ENCODE data around the gene STIMATE.

The STIMATE gene

GRCh38 chr3:52822363-52822762 is 75.0 kb downstream of the STIMATE start:
- Histone ChIP-seq H3K36me3 (ENCODE audit: low read depth) (no peaks in the 10 kb centered on the region), H3K4me1 (ENCODE audit: insufficient read depth, poor library complexity, severe bottlenecking) (no peaks in the 10 kb centered on the region), H3K4me3 (ENCODE audit: severe bottlenecking) (no peak overlapping the region), H3K27ac (ENCODE audit: poor library complexity, severe bottlenecking) (no peak overlapping the region), H3K9me3 (ENCODE audit: severe bottlenecking) (no peaks in the 10 kb centered on the region), H3K27me3 (ENCODE audit: insufficient read depth, poor library complexity, severe bottlenecking) (no peaks in the 10 kb centered on the region)
- no peak for TF ChIP-seq CTCF (IDR thresholded peaks at IDR 0.05; ENCODE audit: poor library complexity, severe bottlenecking)
- ATAC-seq (ENCODE audit: low read depth) (no peak), DNase-seq (ENCODE audit: low spot score) (no peak)

GRCh38 chr3:52820736-52821135 is 76.6 kb downstream of the STIMATE start:
- peak; percentile 34 for TF ChIP-seq CTCF (IDR thresholded peaks at IDR 0.05; ENCODE audit: poor library complexity, severe bottlenecking)
- DNase-seq (ENCODE audit: low spot score) (no peak), ATAC-seq (ENCODE audit: low read depth) (no peak)
- no peaks in the 10 kb centered on the region for H3K36me3 ChIP-seq (ENCODE audit: low read depth)
- H3K4me3 ChIP-seq (ENCODE audit: severe bottlenecking), result no peak overlapping the region
- H3K4me1 ChIP-seq (ENCODE audit: insufficient read depth, poor library complexity, severe bottlenecking), result no peaks in the 10 kb centered on the region
- no peak overlapping the region for H3K27ac ChIP-seq (ENCODE audit: poor library complexity, severe bottlenecking)
- no peaks in the 10 kb centered on the region for H3K27me3 ChIP-seq (ENCODE audit: insufficient read depth, poor library complexity, severe bottlenecking)
- no peaks in the 10 kb centered on the region for H3K9me3 ChIP-seq (ENCODE audit: severe bottlenecking)

- Histone ChIP-seq H3K27ac (ENCODE audit: poor library complexity, severe bottlenecking) (no peak overlapping the region), H3K27me3 (ENCODE audit: insufficient read depth, poor library complexity, severe bottlenecking) (no peaks in the 10 kb centered on the region), H3K9me3 (ENCODE audit: severe bottlenecking) (no peaks in the 10 kb centered on the region), H3K4me1 (ENCODE audit: insufficient read depth, poor library complexity, severe bottlenecking) (no peaks in the 10 kb centered on the region), H3K36me3 (ENCODE audit: low read depth) (no peaks in the 10 kb centered on the region), H3K4me3 (ENCODE audit: severe bottlenecking) (no peak overlapping the region)
- DNase-seq (ENCODE audit: low spot score) (no peak), ATAC-seq (ENCODE audit: low read depth) (no peak)
- TF ChIP-seq CTCF (IDR thresholded peaks at IDR 0.05; ENCODE audit: poor library complexity, severe bottlenecking), result no peak
These were observed 77.4 kb downstream of the STIMATE start for GRCh38 chr3:52819936-52820335.

GRCh38 chr3:52817860-52818259 is 79.5 kb downstream of the STIMATE start:
- no peaks in the 10 kb centered on the region for H3K9me3 ChIP-seq (ENCODE audit: severe bottlenecking)
- H3K4me3 ChIP-seq (ENCODE audit: severe bottlenecking), result no peak overlapping the region
- DNase-seq (ENCODE audit: low spot score), result no peak
- no peaks in the 10 kb centered on the region for H3K27me3 ChIP-seq (ENCODE audit: insufficient read depth, poor library complexity, severe bottlenecking)
- no peak overlapping the region for H3K27ac ChIP-seq (ENCODE audit: poor library complexity, severe bottlenecking)
- no peak for ATAC-seq (ENCODE audit: low read depth)
- H3K36me3 ChIP-seq (ENCODE audit: low read depth), result no peaks in the 10 kb centered on the region
- TF ChIP-seq CTCF (IDR thresholded peaks at IDR 0.05; ENCODE audit: poor library complexity, severe bottlenecking), result no peak
- H3K4me1 ChIP-seq (ENCODE audit: insufficient read depth, poor library complexity, severe bottlenecking), result no peaks in the 10 kb centered on the region

- no peak for TF ChIP-seq CTCF (IDR thresholded peaks at IDR 0.05; ENCODE audit: poor library complexity, severe bottlenecking)
- H3K27me3 ChIP-seq (ENCODE audit: insufficient read depth, poor library complexity, severe bottlenecking), result no peaks in the 10 kb centered on the region
- no peak overlapping the region for H3K4me3 ChIP-seq (ENCODE audit: severe bottlenecking)
- H3K27ac ChIP-seq (ENCODE audit: poor library complexity, severe bottlenecking), result no peak overlapping the region
- H3K36me3 ChIP-seq (ENCODE audit: low read depth), result no peaks in the 10 kb centered on the region
- no peaks in the 10 kb centered on the region for H3K4me1 ChIP-seq (ENCODE audit: insufficient read depth, poor library complexity, severe bottlenecking)
- H3K9me3 ChIP-seq (ENCODE audit: severe bottlenecking), result no peaks in the 10 kb centered on the region
- ATAC-seq (ENCODE audit: low read depth) (no peak), DNase-seq (ENCODE audit: low spot score) (no peak)
These were observed 80.1 kb downstream of the STIMATE start for GRCh38 chr3:52817221-52817620.
